GM23338 (cell line): ENCODE data around the gene ANKRD22. TPM values are rescaled to one million over a fixed set of nuclear protein-coding genes. Genes with fewer than 3 reads are reported as not detected.

Experiments used
- ATAC-seq: fragments of 200-7000 bp; cut with Tn5 transposase; 3 replicates; pipeline ENCODE4 v1.9.1; 2020
- DNase-seq: peaks from one replicate; pipeline ENCODE4 v3.0.0-alpha.2; 2015; ENCODE audit warnings: low spot score
- H2AFZ ChIP-seq: fragments of 200-600 bp; sonication (generic); 2 replicates; pipeline ENCODE4 v1.8.0; 2016; ENCODE audit warnings: antibody characterized with exemption, mild to moderate bottlenecking, moderate library complexity
- H3F3A ChIP-seq: fragments of 200-600 bp; sonication (generic); replicated peaks from 2 replicates; pipeline ENCODE4 v1.8.0; 2017; ENCODE audit warnings: antibody characterized with exemption, mixed run types, low read depth
- H3K27ac ChIP-seq: fragments of 200-600 bp; sonication (generic); 2 replicates; pipeline ENCODE4 v1.6.1; 2016; ENCODE audit warnings: low read depth
- H3K27me3 ChIP-seq: fragments of 200-600 bp; sonication (generic); 2 replicates; pipeline ENCODE4 v1.8.0; 2016; ENCODE audit warnings: mild to moderate bottlenecking, mixed run types, moderate library complexity; ENCODE audit not compliant: insufficient read depth
- H3K36me3 ChIP-seq: fragments of 200-600 bp; sonication (generic); 2 replicates; pipeline ENCODE4 v1.8.0; 2016; ENCODE audit warnings: mild to moderate bottlenecking; ENCODE audit not compliant: insufficient read depth
- H3K4me1 ChIP-seq: fragments of 200-600 bp; sonication (generic); 2 replicates; pipeline ENCODE4 v1.8.0; 2016; ENCODE audit warnings: mild to moderate bottlenecking, moderate library complexity; ENCODE audit not compliant: insufficient read depth
- H3K4me2 ChIP-seq: fragments of 200-600 bp; sonication (generic); 2 replicates; pipeline ENCODE4 v1.7.1; 2017; ENCODE audit warnings: mixed run types
- H3K4me3 ChIP-seq: fragments of 200-600 bp; sonication (generic); 2 replicates; pipeline ENCODE4 v1.6.1; 2016; ENCODE audit warnings: mixed run types
- H3K79me2 ChIP-seq: fragments of 200-600 bp; sonication (generic); replicated peaks from 2 replicates; pipeline ENCODE4 v1.8.0; 2017; ENCODE audit warnings: mild to moderate bottlenecking; ENCODE audit not compliant: insufficient read depth
- H3K9me2 ChIP-seq: fragments of 200-600 bp; sonication (generic); 2 replicates; pipeline ENCODE4 v1.8.0; 2017; ENCODE audit not compliant: insufficient read depth
- H4K20me1 ChIP-seq: fragments of 200-600 bp; sonication (generic); replicated peaks from 2 replicates; pipeline ENCODE4 v1.8.0; 2017; ENCODE audit warnings: mild to moderate bottlenecking; ENCODE audit not compliant: insufficient read depth
- H3K27ac Mint-ChIP-seq: 2 replicates; pipeline ENCODE4 v1.8.0; 2020; ENCODE audit warnings: inconsistent platforms, mild to moderate bottlenecking, moderate library complexity, mixed read lengths
- H3K27me3 Mint-ChIP-seq: 3 replicates; pipeline ENCODE4 v1.8.0; 2022; ENCODE audit warnings: low read depth, mild to moderate bottlenecking, moderate library complexity, mixed read lengths, inconsistent platforms; ENCODE audit not compliant: insufficient read depth, poor library complexity
- H3K36me3 Mint-ChIP-seq: 3 replicates; pipeline ENCODE4 v1.8.0; 2021; ENCODE audit warnings: low read depth, mild to moderate bottlenecking, inconsistent platforms, moderate library complexity, mixed read lengths
- H3K4me1 Mint-ChIP-seq: 3 replicates; pipeline ENCODE4 v1.8.0; 2020; ENCODE audit warnings: mild to moderate bottlenecking, inconsistent platforms, mixed read lengths
- H3K4me3 Mint-ChIP-seq: 3 replicates; pipeline ENCODE4 v1.8.0; 2021; ENCODE audit warnings: moderate library complexity, mild to moderate bottlenecking, inconsistent platforms, mixed read lengths
- H3K9me3 Mint-ChIP-seq: 3 replicates; pipeline ENCODE4 v1.8.0; 2020; ENCODE audit warnings: moderate library complexity, mild to moderate bottlenecking, inconsistent platforms, mixed read lengths
- CREB1 ChIP-seq: fragments of 250-450 bp; sonication (Bioruptor Pico); IDR thresholded peaks from 2 replicates; pipeline ENCODE4 v1.5.0; 2020; ENCODE audit warnings: low read depth, mild to moderate bottlenecking, moderate library complexity
- EZH2phosphoT487 ChIP-seq: fragments of 200-600 bp; sonication (generic); IDR thresholded peaks from one replicate; pipeline ENCODE4 v1.8.1; 2018; ENCODE audit warnings: antibody characterized with exemption; ENCODE audit not compliant: unreplicated experiment
- JUNB ChIP-seq: IDR thresholded peaks from one replicate; pipeline ENCODE4 v1.6.1; 2016; ENCODE audit warnings: antibody characterized with exemption; ENCODE audit not compliant: unreplicated experiment
- NANOG ChIP-seq: IDR thresholded peaks from 2 replicates; pipeline ENCODE4 v1.6.1; 2016; ENCODE audit warnings: antibody characterized with exemption, borderline replicate concordance
- POLR2AphosphoS5 ChIP-seq: IDR thresholded peaks from 2 replicates; pipeline ENCODE4 v1.6.1; 2016; ENCODE audit warnings: antibody characterized with exemption, low read depth
- STAT1 ChIP-seq: IDR thresholded peaks from one replicate; pipeline ENCODE4 v1.6.1; 2016; ENCODE audit warnings: antibody characterized with exemption; ENCODE audit not compliant: unreplicated experiment
- ZNF114 ChIP-seq: fragments of 250-450 bp; sonication (Bioruptor Pico); IDR thresholded peaks from 2 replicates; pipeline ENCODE4 v1.5.0; 2020; ENCODE audit warnings: mild to moderate bottlenecking, moderate library complexity
- ZNF331 ChIP-seq: fragments of 250-450 bp; sonication (Bioruptor Pico); IDR thresholded peaks from 2 replicates; pipeline ENCODE4 v1.5.0; 2020; ENCODE audit warnings: low read depth, mild to moderate bottlenecking, moderate library complexity
- polyA plus RNA-seq: library from polyadenylated mRNA; unstranded; fragments of >200 nt; fragmentation: Nextera tagmentation; extraction: Ambion mirVana; gene quantifications from 2 replicates; pipeline ENCODE4 v1.2.1, GENCODE V29; 2016
- total RNA-seq: library from RNA; depleted of rRNA; stranded (reverse); fragments of >200 nt; shearing (Covaris generic); gene quantifications from 2 replicates; pipeline ENCODE4 v1.2.3, GENCODE V29; 2014
- TF ChIP-seq, protein P1 (sequence below): IDR thresholded peaks from one replicate; pipeline ENCODE4 v1.6.1; 2018; ENCODE audit warnings: antibody characterized with exemption; ENCODE audit not compliant: unreplicated experiment
- TF ChIP-seq, protein P2 (sequence below), 2 experiments: fragments of 200-600 bp in 1 of 2; sonication (generic) in 1 of 2; conservative IDR thresholded peaks; 2 replicates each; pipeline versions ENCODE4 v1.5.1 to v1.6.1; 2016 to 2017; ENCODE audit warnings: antibody characterized with exemption in 2 of 2, low read depth in 2 of 2, mild to moderate bottlenecking in 2 of 2, moderate library complexity in 1 of 2
- TF ChIP-seq, protein P3 (sequence below): IDR thresholded peaks from 2 replicates; pipeline ENCODE4 v1.6.1; 2016; ENCODE audit warnings: antibody characterized with exemption

Gene ANKRD22
- total and polyA plus RNA-seq, 2 experiments from 2014 or later: not detected

DNA sequence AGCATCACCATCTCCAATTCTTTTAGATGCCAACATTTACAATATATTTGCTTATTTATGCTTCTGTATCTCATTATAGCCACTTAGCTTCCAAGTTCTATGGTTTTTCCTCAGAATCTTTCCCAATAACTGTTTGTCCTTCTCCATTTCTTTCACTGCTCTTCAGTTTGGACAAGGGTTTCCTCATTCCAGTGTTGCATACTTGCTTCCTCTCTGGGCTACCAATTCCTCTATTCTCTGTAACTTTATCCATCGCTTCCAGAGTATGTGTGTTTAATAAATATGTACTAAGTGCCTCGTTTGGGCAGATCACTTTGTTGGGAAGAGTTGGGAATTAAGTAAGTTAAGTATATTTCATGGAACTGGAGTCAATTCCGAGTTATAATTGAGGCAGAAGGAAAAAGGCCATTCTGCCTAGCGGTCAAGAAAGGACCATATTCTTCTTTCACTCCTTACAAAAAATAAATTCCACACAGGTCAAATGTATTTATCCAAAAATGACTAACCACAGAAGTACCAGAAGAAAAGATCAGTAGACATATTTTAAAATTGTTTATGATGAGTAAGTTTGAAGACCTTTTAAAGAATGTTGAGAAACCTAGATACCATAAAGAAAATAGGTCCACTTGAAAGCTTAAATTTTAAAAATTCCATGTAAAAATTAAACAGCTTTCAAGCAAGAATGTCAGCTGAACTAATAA is 39.2 kb upstream of the ANKRD22 start (continued):
- TF ChIP-seq, protein P1, sequence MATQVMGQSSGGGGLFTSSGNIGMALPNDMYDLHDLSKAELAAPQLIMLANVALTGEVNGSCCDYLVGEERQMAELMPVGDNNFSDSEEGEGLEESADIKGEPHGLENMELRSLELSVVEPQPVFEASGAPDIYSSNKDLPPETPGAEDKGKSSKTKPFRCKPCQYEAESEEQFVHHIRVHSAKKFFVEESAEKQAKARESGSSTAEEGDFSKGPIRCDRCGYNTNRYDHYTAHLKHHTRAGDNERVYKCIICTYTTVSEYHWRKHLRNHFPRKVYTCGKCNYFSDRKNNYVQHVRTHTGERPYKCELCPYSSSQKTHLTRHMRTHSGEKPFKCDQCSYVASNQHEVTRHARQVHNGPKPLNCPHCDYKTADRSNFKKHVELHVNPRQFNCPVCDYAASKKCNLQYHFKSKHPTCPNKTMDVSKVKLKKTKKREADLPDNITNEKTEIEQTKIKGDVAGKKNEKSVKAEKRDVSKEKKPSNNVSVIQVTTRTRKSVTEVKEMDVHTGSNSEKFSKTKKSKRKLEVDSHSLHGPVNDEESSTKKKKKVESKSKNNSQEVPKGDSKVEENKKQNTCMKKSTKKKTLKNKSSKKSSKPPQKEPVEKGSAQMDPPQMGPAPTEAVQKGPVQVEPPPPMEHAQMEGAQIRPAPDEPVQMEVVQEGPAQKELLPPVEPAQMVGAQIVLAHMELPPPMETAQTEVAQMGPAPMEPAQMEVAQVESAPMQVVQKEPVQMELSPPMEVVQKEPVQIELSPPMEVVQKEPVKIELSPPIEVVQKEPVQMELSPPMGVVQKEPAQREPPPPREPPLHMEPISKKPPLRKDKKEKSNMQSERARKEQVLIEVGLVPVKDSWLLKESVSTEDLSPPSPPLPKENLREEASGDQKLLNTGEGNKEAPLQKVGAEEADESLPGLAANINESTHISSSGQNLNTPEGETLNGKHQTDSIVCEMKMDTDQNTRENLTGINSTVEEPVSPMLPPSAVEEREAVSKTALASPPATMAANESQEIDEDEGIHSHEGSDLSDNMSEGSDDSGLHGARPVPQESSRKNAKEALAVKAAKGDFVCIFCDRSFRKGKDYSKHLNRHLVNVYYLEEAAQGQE: no peak
- TF ChIP-seq NANOG (no peak), POLR2AphosphoS5 (no peak), ZNF114 (no peak)
- TF ChIP-seq, protein P2, sequence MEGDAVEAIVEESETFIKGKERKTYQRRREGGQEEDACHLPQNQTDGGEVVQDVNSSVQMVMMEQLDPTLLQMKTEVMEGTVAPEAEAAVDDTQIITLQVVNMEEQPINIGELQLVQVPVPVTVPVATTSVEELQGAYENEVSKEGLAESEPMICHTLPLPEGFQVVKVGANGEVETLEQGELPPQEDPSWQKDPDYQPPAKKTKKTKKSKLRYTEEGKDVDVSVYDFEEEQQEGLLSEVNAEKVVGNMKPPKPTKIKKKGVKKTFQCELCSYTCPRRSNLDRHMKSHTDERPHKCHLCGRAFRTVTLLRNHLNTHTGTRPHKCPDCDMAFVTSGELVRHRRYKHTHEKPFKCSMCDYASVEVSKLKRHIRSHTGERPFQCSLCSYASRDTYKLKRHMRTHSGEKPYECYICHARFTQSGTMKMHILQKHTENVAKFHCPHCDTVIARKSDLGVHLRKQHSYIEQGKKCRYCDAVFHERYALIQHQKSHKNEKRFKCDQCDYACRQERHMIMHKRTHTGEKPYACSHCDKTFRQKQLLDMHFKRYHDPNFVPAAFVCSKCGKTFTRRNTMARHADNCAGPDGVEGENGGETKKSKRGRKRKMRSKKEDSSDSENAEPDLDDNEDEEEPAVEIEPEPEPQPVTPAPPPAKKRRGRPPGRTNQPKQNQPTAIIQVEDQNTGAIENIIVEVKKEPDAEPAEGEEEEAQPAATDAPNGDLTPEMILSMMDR (conservative IDR thresholded peaks at IDR 0.05; ENCODE audit: low read depth in 2 of 2): no peak
- TF ChIP-seq, protein P3, sequence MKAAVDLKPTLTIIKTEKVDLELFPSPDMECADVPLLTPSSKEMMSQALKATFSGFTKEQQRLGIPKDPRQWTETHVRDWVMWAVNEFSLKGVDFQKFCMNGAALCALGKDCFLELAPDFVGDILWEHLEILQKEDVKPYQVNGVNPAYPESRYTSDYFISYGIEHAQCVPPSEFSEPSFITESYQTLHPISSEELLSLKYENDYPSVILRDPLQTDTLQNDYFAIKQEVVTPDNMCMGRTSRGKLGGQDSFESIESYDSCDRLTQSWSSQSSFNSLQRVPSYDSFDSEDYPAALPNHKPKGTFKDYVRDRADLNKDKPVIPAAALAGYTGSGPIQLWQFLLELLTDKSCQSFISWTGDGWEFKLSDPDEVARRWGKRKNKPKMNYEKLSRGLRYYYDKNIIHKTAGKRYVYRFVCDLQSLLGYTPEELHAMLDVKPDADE: no peak

DNA sequence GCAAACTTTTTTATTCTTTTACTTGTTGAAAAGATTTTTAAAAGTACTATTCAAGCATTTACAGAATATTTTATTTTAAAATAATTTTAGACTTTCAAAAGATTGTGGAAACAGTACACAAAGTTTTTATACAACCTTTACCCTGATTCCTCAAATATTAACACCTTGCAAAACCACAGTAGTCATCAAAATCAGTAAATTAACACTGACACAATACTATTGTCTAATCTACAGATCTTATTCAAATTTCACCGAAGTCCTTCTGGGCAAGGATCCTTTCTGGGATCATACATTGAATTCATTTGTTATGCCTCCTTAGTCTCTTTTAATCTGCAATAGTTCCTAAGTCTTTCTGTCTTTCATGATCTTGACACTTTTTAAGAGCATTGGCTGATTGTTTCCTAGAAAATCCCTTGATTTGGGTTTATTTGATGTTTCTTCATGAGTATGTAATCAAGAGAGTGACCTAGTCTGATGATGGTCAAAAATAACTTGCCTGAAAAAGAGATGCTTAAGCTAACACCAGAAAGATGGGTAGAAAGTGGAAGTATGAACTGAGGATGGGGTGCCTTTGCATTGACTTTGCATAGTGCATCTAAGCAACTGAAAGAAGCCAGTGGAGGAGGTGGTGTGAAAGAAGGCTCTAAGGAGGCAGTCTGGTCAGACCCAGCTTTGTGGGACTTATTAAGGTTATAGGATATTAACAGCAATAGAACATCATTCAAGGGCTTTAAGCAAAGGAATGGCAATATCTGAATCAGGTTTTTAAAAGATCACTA is 38.1 kb upstream of the ANKRD22 start:
- Histone ChIP-seq H3K27ac (no peak overlapping the region), H3K4me3 (no peak overlapping the region), H3K4me1 (peaks cover 4% of the 10 kb centered on the region; the same call in 1 of the 2 replicates), H3K36me3 (no peaks in the 10 kb centered on the region), H3K9me2 (no peaks in the 10 kb centered on the region), H4K20me1 (no peaks in the 10 kb centered on the region), H3K4me2 (no peak overlapping the region), H3F3A (no peaks in the 10 kb centered on the region), H3K27me3 (no peaks in the 10 kb centered on the region), H2AFZ (no peak overlapping the region), H3K79me2 (no peaks in the 10 kb centered on the region)
- no peaks in the 10 kb centered on the region for H3K27me3 Mint-ChIP-seq
- ATAC-seq (no peak), DNase-seq (no peak)
- peaks cover 25% of the 10 kb centered on the region for H3K4me1 Mint-ChIP-seq
- no peaks in the 10 kb centered on the region; the same call in 2 of the 3 replicates for H3K9me3 Mint-ChIP-seq
- no peaks in the 10 kb centered on the region for H3K36me3 Mint-ChIP-seq
- H3K4me3 Mint-ChIP-seq: no peak overlapping the region
- H3K27ac Mint-ChIP-seq: no peak overlapping the region
- TF ChIP-seq ZNF331 (CRISPR knock-in tag): no peak
- no peak for TF ChIP-seq POLR2AphosphoS5
- no peak for TF ChIP-seq STAT1
- TF ChIP-seq JUNB: no peak
- TF ChIP-seq CREB1 (CRISPR knock-in tag): no peak
- TF ChIP-seq, protein P1: no peak
- no peak for TF ChIP-seq ZNF114
- no peak for TF ChIP-seq EZH2phosphoT487
- TF ChIP-seq, protein P3: no peak
